ENCODE measurements around the gene TLCD1. TPM values are rescaled to one million over a fixed set of nuclear protein-coding genes. Genes with fewer than 3 reads are reported as not detected.
A peak's percentile ranks its signal among the peaks of the same experiment; 100 is the strongest.

The TLCD1 gene
- total and polyA plus RNA-seq, 10 of the 15 experiments (the other 5 are each of a cell fraction or from before 2014, with no cell fraction given): 2.9 to 19.8 (median 7.7) TPM

GRCh38 chr17:28751600-28752366, 25.8 kb upstream of the TLCD1 start:
- no peaks in the 10 kb centered on the region for H3K9me3 ChIP-seq (replicated peaks; ENCODE audit: control insufficient read depth, insufficient read depth, low read length)
- H3K27me3 ChIP-seq (replicated peaks in 1 of 2; ENCODE audit: control insufficient read depth in 2 of 2, insufficient read depth in 2 of 2, low read length in 1 of 2): no peaks in the 10 kb centered on the region
- ChIA-PET CTCF (interaction anchor here (0.7 to 10.0 kb wide), 12 partner anchors 10 to 202 kb away, joined by 3 to 394 read pairs (median 6); partner anchors contain the start of genes DHRS13, NEK8, RPL23A and TLCD1), RAD21 (ENCODE audit: unreplicated experiment) (interaction anchor here (1.0 to 17.4 kb wide), 7 partner anchors 12 to 202 kb away, joined by 3 to 375 read pairs (median 4); partner anchors contain the start of genes NEK8, PROCA1 and TLCD1), POLR2A (interaction anchor here (0.6 to 15.2 kb wide), 5 partner anchors 24 to 198 kb away, joined by 3 to 485 read pairs (median 3); partner anchors contain the start of genes NEK8, RPL23A and TLCD1), SMC1A (ENCODE audit: uncharacterized antibody, unreplicated experiment) (interaction anchor here (0.7 to 17.8 kb wide), 8 partner anchors 10 to 174 kb away, joined by 3 to 326 read pairs (median 3); partner anchors contain the start of genes NEK8 and TLCD1)
- no peak for DNase-seq (ENCODE audit: low read depth, low spot score)
- 99% methylated on average over 10 of the region's 10 CpGs for WGBS (ENCODE audit: insufficient coverage, insufficient replicate concordance, low lambda C conversion rate, missing lambda C conversion rate)
- no peak overlapping the region for H3K4me2 ChIP-seq (ENCODE audit: control insufficient read depth, insufficient read depth)
- H3K36me3 ChIP-seq (ENCODE audit: control insufficient read depth in 2 of 2, insufficient read depth in 2 of 2, low read length in 1 of 2): peaks cover 28 to 30% of the 10 kb centered on the region in 2 experiments
- no TSS peak for BruUV-seq (replicated peaks)
- intact Hi-C loops (cut with micrococcal nuclease; ENCODE audit: unreplicated experiment): no loop called here
- no peak overlapping the region for H2AFZ ChIP-seq (ENCODE audit: control insufficient read depth, low read depth, low read length)
- H3K4me1 ChIP-seq (ENCODE audit: control insufficient read depth, insufficient read depth, low read length): peaks cover 19% of the 10 kb centered on the region
- in situ Hi-C loops (cut with MboI): no loop called here
- H3K9ac ChIP-seq (ENCODE audit: control insufficient read depth, insufficient read depth, low read length): no peak overlapping the region
- TF ChIP-seq STAT1 (conservative IDR thresholded peaks at IDR 0.05) (no peak), CHD1 (IDR thresholded peaks at IDR 0.05; ENCODE audit: low read depth, low read length) (no peak), MYB (IDR thresholded peaks at IDR 0.05; ENCODE audit: borderline replicate concordance, low read depth, low read length) (no peak), CBX3 (IDR thresholded peaks at IDR 0.05; ENCODE audit: borderline replicate concordance, low read depth) (no peak), POLR2AphosphoS2 (IDR thresholded peaks at IDR 0.05; ENCODE audit: low read depth, low read length) (no peak), NKRF (conservative IDR thresholded peaks at IDR 0.05) (no peak), CHD4 (IDR thresholded peaks at IDR 0.05) (no peak), RB1 (IDR thresholded peaks at IDR 0.05; ENCODE audit: borderline replicate concordance) (no peak), POLR2AphosphoS5 (IDR thresholded peaks at IDR 0.05; ENCODE audit: low read length) (0 out of 2 replicates have a peak, but pooled peaks have one; percentile 57), POLR2A (IDR thresholded peaks at IDR 0.05; ENCODE audit: low read depth, low read length) (peak; percentile 51)
- H3K79me2 ChIP-seq (ENCODE audit: control insufficient read depth, insufficient read depth, low read length): peaks cover 39% of the 10 kb centered on the region
- FAIRE-seq: no peak
- peaks cover 11% of the 10 kb centered on the region for H4K20me1 ChIP-seq (ENCODE audit: control insufficient read depth, insufficient read depth)
- H3K27ac ChIP-seq (ENCODE audit: control insufficient read depth, insufficient read depth): no peak overlapping the region
- no peak overlapping the region for H3K4me3 ChIP-seq
- ATAC-seq: no peak

All from GM12878 (cell line).